Peyer's patch (tissue), 4 donors: ENCODE data around the gene IFNAR1.

Experiments
- POLR2A ChIP-seq, 2 donors: fragments of 450-650 bp; IDR thresholded peaks; one replicate each; pipeline ENCODE4 v1.5.1; 2017; ENCODE audit warnings: antibody characterized with exemption in 2 of 2, mild to moderate bottlenecking in 2 of 2, moderate library complexity in 2 of 2
- TF ChIP-seq, protein P1 (sequence below), 6 experiments: fragments of 450-650 bp in 4 of 6; fragments of 200-600 bp in 2 of 6; sonication (generic) in 1 of 6; IDR thresholded peaks; one replicate each; pipeline ENCODE4 v1.5.1; 2017 to 2019; ENCODE audit warnings: antibody characterized with exemption in 6 of 6, mild to moderate bottlenecking in 3 of 6, moderate library complexity in 1 of 6

DNA sequence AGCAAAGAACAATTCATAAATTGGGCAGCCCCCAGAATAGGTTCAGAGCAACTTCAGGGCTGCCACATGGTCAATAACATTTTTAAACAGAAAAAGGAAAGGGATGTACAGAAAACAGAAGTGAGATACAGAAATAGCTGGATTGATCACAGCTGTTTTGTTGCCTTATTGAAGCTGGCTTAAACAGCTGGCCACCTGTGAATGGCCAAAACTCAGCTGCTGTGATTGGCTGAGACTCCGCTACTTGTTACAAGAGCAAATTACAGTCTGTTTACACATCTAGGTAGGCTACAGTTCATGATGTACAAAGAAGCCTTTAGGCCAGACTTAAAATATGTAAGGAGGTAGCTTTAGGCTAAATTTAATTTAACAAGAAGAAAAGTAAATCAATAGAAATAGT is 11.6 kb upstream of the IFNAR1 start:
- TF ChIP-seq, protein P1, sequence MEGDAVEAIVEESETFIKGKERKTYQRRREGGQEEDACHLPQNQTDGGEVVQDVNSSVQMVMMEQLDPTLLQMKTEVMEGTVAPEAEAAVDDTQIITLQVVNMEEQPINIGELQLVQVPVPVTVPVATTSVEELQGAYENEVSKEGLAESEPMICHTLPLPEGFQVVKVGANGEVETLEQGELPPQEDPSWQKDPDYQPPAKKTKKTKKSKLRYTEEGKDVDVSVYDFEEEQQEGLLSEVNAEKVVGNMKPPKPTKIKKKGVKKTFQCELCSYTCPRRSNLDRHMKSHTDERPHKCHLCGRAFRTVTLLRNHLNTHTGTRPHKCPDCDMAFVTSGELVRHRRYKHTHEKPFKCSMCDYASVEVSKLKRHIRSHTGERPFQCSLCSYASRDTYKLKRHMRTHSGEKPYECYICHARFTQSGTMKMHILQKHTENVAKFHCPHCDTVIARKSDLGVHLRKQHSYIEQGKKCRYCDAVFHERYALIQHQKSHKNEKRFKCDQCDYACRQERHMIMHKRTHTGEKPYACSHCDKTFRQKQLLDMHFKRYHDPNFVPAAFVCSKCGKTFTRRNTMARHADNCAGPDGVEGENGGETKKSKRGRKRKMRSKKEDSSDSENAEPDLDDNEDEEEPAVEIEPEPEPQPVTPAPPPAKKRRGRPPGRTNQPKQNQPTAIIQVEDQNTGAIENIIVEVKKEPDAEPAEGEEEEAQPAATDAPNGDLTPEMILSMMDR (IDR thresholded peaks at IDR 0.05) = no peak
- no peak for TF ChIP-seq POLR2A (IDR thresholded peaks at IDR 0.05)
